CD4-positive, alpha-beta T cell treated with Interleukin-4 for 1 hour (primary cell): ENCODE data around the gene KCNK16.

ENCODE experiments used
- DNase-seq, 2 donors: peaks; one replicate each; pipeline ENCODE4 v3.0.0-alpha.2; 2020 to 2022

Gene KCNK16

DNA sequence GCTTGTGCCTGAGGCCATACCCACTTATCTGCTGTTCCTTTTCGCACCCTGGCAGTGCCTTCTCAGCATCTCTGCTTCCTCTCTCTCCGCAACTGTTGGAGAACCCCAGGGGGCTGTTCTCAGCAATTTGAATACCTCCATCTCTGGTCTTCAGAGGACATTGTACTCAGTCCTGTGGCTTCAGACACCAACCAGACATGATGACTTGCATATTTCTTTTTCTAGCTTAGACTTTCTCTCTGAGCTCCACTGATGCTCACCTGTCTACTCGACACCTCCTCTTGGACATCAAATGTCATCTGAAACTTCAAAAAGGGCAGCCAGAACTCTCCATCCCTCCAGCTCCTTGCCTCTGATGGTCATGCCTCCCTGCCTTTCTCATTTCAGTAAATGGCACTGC lies 18.9 kb upstream of the KCNK16 start:
- DNase-seq = no peak

DNA sequence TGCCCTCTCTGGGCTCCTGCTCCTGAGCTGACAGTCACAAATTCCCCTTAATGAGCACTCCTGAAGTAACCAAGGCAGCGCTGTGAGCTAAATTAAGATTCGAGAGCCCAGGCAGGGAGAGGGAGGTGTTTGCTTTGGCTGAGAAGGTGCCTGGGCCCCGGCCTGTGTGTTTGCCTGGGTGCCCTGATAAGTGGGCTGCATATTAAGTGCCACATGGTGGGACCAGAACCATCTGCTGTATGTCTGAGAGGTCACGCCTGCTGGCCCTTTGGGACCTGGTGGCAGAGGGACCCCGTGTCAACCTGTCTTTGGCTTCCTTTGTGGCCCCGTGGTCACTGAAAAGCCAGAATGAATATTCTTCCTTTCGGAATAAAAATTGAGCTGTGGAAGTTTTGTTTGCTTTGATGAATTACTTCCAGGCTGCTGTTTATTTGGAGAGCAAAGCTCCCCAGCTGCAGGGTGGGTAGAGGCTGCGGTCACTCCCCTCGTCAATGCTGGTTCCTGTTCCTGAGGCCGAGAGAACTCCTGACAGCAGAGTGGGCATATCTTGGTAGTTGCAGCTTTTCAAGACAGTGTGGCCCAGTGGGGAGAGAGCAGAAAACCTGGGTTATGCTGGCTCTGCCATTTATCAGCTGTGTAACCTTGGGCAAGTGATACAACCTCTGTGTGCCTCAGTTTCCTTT lies 17.5 kb upstream of the KCNK16 start:
- no peak for DNase-seq

DNA sequence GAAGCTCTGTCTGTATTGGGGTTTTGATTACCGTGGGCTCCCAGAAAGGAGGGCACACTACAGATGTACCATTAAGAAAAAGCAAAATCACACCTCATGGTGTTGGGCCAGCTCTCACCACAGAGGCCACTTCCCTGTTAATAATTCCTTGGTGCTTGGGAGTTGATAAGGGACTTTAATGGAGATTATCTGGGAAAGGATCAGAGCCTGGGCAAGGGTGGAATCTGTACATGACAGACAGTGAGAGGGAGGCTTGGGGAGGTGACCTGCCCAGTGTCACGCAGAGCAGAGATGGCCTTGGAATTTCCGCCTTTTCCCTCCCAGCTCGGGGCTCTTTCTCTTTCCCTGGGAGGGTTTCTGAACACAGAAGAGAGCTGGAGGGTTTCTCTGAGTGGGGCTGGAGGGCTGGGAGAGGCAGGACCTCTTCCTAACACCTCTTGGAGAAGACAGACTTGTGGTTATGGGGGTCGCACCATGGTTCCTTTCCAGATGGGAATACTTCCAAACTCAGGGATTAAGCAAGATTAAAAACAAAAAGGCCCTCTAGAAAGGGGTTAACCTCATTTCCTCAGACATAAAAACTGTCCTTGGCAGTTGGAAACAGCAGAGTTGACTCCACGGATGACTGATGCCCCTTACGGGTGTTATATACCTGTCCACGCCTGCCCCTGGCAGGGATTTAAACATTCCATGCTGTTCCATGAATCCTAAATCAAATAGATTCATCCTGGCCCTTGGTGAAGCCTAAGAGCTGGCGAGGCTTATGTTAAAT lies 16.8 kb upstream of the KCNK16 start:
- no peak for DNase-seq

DNA sequence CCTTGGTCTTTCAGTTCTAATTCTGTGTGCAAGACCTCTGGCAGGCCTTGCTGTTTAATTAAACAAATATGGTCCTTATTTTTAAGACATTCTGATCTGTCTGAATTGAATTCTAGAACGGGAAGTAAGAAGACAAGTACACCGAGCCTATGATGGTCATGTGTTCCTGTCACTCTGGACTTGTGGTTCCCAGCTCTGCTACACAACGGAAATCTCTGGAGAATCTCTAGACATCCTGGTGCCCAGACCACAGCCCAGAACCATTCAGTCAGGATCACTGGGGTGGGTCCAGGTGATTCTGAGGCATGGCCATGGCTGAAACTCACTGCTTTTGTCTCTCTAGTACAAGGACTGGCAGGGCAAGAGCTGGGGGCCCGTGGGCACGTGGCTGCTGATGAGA lies 15.9 kb upstream of the KCNK16 start:
- no peak for DNase-seq

DNA sequence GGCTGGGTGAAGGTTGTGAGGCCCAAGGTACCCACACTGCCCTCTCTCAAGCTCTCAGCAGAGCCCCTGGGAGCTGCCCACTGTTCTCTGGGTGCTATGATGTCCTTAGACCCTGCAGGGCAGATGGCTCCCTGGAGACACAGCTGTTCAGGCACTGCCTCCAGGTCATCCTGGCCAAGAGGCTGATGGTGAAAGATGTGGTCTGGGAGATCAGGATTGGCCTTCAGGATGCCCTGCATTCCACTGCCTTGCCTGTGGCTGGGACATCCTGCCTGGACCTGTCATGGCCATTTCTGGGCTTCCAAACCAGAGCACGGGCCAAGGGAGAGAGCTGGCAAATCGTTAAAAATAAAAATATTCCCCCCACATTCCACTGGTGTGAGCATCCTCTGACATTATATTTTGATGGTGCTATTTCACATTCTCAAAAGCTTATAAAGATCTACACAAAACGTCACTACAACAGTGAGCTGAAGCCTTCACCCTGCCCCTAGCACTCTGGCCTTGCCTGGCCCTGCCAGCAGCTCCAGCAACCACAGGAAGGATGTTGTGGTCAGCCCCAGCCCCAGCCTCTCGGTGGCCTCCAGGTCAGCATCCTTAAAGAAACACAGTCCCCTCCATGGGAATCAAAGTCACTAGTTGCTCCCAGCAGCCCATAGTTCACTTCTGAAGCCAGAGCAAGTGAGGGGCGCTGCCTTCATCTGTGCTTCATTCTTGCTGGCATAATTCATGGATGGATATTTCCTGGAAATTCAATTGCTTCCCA lies 13.5 kb upstream of the KCNK16 start:
- peak; percentile 14 to 33 for DNase-seq

DNA sequence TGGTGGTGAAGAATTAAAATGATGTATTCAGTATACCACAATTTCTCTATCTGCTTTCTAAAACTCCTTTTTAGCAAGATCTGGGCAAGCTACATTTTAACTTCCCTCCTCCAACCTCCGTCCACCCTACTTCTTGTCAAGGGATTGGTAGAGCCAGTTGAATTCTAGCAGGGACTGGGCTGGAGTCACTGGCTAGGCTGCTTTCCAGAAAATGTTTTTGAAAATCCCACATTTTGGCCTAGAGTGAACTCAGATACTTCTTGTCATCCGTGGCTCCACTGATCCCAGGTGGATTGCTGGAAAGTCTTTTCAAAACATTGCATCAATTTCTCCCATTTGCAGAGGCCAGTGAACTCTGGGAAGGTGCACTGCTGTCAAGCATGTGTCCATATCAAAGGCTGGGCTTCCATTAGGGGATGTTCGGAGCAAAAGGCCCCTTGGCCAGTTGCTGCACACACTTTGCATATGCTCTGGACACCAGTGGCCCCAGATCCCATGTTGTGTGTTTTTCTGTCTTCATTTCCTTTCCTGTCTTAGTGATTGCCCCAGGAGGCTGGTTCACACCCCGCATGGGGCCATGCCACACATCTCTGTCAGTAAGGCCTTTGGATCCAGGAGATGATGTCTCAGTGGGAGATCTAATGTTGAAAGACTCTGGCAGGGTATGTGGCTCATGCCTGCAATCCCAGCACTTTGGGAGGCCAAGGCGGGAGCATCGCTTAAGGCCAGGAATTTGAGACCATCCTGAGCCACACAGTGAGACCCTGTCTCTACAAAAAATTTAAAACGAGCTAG lies 11.3 kb upstream of the KCNK16 start:
- DNase-seq = no peak

DNA sequence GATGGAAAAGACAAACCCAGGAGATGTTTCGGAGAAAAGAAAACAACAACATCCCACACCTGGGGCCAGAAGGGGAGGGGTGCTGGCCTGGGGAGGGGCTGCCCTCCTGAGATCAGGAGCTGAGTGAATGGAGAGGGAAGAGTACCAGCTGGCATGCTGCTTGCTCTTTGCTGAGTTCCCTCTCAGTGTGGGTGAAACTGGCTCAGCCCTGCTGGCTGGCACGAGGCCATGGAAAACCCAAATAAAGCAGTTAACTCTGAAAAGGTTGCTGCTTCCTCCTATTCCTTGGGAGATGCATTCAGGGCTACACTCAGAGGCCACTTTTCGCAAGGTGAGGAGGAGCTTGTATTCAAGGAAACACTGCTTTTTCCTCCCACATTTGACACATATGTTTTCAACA lies 8.0 kb upstream of the KCNK16 start:
- DNase-seq = no peak

DNA sequence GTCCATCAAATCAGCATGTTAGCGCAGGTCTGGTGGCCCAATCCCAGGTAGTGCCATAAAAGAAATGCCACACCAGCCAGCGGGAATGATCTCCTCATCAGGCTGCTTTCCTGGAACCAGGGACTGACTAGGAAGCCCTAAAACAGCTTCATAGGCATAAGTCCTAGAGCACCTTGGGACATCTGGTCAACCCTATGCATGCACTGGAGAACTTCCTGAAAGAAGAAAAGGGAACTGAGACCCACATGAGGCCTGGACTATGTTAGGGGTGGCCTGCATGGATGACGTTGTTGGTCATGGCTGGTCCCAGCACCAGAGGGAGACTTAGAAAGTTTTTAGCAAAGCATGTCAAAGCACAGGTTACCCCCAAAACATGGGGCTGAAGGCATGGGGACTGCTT lies 7.6 kb upstream of the KCNK16 start:
- peak; percentile 6 to 42 for DNase-seq

DNA sequence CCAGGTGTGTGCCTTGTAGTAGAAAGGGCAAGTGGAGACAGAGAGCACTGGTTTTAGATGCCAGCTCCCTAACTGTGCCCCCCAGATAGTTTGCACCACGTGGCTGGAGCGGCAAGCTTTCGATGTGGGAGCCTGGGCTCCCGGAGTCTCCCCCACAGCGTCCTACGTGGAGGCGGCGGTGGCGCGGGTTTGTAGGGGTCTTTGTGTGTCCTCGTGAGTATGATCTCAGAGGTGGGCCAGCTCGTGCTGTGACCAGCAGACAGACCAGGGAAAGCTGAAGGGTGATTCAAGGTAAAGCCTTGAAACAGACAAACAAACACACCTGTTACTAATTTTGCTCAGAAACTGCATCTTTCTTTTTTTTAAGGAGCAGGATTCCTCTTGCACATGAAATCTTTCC lies 5.6 kb upstream of the KCNK16 start:
- no peak for DNase-seq

DNA sequence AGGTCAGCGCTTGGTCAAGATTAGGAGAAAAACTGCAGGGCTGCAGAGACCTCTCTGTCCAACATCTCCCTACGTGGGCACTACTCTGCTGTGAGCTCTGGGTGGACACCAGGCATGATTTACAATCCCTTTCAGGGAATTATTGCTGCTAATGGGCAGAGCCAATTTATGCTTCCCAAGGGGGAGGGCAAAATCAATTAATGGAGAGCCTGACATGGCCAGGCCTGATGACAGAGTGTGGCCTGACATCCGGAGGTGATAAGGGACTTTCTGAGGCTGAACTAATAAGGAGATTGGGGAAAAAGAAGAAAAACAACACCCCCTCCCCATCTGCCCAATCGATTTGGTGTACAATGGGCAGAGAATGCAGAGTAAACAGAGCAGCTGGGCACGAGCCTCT lies 5.0 kb upstream of the KCNK16 start:
- DNase-seq = no peak

DNA sequence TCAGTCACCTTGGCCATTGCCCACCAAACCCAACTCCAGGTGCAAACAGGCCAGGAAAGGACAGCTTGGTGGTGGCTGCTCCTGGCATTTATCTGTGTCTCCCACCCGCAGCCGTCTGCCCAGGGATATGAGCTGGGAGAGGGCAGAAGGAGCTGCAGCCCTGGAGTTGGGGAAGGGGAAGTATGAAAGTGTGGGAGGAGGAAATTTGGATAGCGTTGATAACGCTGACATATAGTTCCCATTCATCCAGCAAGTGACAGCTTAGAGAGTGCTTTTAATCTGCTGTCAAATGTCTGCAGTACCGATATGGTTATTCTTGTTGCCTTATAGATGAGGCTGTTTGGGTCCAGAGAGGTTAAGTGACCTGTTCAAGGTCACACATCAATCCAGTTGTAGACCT lies 741 bp downstream of the KCNK16 start:
- no peak for DNase-seq

DNA sequence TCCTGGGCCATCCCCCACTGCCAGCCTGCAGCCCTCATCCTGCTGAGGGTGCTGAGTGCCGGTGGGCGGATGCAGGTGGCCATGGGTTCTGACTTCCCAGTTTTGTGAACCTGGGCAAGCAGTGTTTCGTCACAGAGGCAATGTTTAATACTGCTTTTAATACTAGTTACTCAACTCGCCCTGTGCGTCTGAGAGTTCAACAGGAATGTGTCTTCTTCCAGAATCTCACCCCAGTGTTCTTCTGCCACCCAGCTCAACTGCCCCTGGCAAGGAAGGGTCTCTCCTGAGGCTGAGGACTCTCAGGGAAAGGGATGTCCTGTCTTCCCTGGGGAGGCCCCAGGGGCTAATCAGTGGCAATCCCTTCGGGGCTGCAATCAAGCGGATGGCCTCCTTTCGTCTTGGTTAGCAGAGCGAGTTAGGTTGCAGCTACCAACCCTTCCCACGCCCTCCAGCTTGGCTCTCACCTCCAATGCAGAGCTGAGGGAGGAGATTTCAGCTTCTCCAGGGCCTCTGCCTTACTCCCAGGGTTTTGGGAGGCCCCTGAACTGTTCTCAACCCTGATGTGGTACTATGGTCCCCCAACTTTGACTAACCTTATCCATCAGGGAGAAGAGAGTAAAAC lies 2.0 kb downstream of the KCNK16 start:
- DNase-seq = no peak

DNA sequence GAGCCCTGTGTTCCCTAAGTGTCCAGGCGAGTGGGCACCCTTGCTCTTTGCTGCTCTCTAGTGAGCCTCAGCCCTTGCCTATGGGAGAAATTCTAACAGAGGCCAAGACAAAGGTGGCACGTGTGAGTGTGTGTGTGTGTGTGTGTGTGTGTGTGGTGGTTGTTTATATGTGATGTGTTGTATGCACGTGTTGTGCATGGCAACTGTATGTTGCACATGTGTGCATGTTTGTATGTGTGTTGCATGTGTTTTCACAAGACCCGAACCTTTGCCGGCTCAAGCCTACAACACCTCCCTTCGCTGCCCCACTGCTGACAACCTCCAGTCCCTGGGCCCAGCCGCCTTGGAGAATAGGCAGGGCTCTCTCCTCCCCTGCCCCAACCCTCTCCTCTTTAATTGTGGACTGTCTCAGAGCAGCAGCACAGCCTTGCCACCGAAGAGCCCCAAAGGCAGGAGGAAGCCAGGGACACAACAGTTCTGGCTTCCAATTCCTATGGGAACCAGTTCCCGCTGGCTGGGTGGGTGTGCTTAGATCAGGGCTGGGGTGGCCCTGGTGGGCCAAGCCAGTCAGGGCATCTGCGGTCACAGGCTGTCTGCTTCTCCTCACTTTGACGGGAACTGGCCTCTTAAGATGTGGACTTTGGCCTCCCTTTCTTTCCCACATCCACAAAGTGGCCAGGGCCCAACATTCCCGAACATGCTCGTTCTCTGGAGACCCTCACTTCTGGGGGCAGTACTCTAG lies 2.7 kb downstream of the KCNK16 start:
- DNase-seq = no peak

DNA sequence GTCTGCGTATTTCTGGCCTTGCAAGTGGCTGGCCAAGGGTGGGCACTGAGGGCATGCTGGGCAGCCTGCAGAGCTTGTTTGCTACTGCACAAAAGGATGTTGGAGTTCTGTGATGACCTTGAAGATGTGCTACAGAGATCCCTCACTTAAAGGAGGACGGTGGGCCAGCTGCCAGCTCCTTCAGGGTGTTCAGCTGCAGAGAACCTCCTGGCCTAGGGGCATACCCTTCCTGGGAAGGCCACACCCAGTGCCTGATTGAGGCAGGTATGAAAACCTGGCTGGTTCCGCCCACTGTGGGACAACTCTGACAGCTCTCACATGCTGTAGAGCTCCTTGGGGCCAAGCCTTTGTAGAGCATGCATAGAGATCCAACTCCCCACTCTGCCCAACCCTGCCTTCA lies 5.2 kb downstream of the KCNK16 start:
- no peak for DNase-seq

DNA sequence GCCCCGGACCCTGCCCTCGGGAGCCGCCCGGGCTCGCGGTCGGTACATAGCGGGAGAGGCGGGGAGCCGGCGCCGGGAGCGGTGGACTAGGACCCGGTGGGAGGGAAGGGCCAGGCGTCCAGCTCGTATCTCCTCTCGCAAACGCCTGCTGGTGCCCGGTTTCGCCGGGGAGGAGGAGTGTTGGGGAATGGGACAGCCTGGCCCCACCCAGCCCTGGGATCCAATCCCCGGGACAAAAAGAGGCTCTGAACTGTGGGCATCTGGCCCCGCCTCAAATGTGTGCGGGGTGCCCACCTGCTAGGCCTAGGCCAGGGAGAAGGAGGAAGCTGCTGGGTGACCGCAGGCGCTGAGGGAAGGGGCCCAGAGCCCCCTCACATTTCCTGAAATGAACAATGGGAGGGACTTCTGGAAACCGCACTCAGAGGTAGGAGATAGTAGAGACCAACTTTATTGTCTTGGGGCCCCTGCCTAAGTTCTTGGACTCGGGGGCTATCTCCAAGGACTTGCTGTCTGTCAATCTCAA lies 8.2 kb downstream of the KCNK16 start, which contains the start of gene KCNK17:
TSS of gene KCNK17 (minus strand) at position 147 of the 523 bp plus-strand sequence. CDS start at position 48, 99 bp downstream.
- DNase-seq = no peak

DNA sequence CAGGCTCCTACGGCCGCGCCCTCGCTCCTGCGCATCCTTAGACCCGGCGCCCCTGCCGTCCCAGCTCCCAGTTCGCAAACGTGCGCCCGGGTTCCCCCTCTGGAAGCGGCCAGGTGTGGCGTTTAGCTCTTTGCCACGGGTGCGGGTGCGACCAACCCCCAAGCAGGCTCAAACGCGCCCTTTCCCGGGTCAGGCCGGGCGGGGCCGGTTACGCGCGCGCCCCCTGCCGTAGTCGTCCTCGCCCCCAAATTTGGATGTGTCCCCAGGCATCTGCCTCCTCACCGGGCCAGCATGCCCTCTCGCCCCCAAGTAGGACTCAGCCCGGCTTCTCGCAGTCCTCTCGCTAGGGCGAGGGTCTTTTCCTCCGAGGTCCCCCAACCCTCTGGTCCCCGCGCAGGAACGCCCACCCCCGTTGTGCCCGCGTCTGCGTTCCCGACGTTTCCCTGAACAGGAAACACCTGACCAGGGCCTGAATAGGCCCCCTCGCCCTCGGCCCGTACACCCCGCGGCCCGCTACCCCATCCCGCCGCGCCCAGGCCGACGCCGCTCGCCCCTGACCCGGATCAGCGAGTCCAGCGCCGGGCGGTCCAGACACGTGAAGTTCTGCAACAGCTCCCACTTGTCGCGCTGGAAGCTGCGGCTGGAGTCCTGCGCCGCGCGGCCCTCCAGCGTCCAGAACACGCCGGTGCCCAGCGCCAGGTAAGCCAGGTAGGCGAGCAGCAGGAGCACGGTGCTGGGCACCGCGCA lies 8.8 kb downstream of the KCNK16 start:
- no peak for DNase-seq

DNA sequence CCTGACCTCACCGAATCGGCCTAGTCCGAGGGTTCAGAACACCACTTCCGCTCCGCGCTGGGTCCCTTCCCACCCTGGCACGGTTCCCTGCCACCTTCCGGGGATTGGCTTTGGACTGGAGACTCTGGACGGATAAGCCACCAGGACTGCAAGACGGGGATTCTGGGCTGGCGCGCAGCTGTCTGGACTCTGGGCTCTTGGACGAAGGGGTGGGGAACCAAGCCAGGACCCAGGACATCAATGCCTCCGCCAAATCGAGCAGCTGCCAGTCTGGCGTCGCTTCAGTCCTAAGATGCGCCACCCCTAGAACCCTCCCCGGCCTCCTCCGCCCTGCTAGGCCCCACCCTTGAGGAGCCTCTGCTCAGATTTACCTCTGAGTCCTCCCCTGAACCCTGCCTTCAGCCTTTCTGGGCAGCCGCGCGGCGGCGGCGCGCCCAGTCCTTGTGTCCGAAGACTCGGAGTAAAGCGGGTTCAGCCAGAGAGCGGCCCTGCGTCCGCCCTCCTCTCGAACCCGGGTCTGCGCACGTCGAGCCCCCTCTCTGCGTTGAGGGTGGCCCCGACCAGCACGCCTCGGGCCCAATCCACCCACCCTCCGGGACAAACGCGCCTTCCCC lies 9.5 kb downstream of the KCNK16 start:
- DNase-seq = no peak

DNA sequence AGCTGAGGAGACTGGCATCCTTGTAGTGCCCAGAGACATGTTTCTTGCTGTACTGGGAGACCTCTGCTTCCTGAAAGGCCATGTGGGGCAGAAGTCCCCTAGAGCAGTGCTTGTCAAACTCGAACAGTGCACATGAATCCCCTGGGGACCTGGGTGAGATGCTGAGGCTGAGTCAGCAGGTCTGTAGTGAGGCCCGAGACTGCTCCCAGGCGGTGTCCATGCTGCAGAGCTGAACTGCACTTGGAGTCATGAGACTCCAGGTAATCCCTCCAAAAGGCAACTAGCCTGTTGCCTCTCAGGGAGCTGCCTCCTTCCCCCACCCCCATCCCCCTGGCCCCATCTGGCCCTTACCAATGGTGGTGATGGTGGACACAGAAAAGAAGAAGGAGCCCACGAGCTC lies 12.0 kb downstream of the KCNK16 start:
- DNase-seq = no peak

DNA sequence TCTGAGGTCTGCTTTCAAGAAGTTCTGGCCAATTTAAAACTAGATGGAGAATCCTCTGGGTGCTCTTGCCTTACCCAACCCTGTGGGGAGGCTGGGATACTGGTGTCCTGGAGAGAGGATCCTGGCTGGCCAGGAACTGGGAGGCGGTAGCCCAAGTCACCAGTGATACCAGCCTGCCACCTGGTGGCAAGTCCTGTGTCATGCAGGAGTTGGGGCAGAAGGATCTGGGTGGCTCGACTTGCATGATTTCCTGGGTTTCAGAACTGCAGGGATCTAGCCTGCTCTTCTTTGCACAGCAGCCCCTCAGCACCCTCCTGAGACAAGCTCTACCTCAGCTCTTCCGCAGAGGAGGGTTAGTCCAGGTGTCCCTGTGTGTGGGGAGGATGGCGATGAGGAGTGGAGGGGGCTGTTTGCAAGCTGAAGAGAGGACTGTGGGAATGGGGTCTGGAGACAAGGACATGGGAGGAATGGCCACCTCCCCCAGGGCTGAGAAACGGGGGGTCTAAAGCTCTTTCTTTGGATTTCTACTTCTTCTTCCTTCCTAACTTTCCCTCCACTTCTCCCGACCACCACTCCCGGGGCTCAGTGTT lies 12.5 kb downstream of the KCNK16 start:
- peak; percentile 51 to 53 for DNase-seq

DNA sequence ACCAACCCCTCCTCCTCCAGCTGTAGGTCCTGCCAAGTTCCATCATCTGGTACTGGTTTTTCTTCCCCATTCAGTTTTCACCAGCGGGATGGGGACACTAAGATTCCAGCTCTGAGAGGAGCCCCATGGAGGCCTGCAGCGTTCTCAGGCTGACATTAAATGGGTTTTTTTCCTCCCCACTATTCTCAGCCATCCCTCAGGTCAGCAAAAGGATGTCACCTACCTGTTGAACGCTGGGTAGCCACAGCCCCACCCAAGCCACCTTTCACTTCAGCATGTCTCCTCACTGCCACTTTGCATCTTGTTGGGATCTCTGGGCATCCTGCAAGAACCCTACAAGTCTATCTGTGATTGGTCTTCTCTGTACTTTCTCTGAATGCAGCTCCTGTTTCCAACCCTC lies 15.0 kb downstream of the KCNK16 start:
- no peak for DNase-seq
